ENCODE results near the gene ACAD11. TPM values are rescaled to one million over a fixed set of nuclear protein-coding genes. Genes with fewer than 3 reads are reported as not detected.

The ACAD11 gene
- total RNA-seq, 1 experiment from 2014 or later, result 20.3 TPM

DNA sequence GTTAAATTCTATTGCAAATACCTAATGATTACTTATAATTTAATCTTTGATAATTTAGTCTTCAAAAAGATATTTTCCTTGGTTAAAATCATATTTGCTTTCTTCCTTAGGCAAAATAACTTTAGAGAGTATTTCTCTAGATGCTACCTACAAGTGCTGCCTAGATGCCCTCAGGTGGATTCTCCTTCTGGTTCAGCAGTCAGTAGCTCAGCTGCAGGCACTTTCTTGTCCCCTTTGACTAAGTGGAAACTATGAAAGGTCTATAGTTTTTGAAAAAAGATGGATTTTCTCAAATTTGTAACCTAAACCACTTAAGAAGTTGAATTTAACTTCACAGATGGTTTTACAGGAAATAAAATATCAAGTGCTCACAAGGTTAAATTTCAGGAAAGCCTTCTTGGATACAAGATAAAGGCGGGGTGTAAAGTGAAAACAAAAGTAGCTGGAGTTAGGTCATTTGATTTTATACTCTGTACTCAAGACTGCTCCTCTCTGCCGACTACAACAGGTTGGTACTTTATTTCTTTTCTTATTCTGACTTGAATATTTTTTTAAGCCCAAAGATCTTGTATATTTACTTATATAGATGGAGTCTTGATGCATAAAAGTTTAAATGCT is 62.7 kb downstream of the ACAD11 start, which contains the start of gene ACKR4:
Gene ACKR4, plus strand, starts transcription at position 455 of the 618 bp plus-strand sequence. CDS start 3,128 bp downstream, outside the sequence.
- CTCF ChIA-PET, result no interaction called here
- ATAC-seq (no peak), DNase-seq (ENCODE audit: low spot score) (no peak)
- Mint-ChIP-seq H3K27ac (no peak within 1 kb of the TSS), H3K4me3 (no peak within 1 kb of the TSS), H3K36me3 (no peaks in the 10 kb centered on the region; the same call in 1 of the 2 replicates), H3K4me1 (peaks cover 6% of the 10 kb centered on the region), H3K9me3 (no peaks in the 10 kb centered on the region), H3K27me3 (ENCODE audit: low read depth) (no peaks in the 10 kb centered on the region)
- POLR2A ChIA-PET, result no interaction called here
- no peak for TF ChIP-seq NFE2L1 (CRISPR knock-in tag; IDR thresholded peaks at IDR 0.05)
- TF ChIP-seq, protein P1, sequence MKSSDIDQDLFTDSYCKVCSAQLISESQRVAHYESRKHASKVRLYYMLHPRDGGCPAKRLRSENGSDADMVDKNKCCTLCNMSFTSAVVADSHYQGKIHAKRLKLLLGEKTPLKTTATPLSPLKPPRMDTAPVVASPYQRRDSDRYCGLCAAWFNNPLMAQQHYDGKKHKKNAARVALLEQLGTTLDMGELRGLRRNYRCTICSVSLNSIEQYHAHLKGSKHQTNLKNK (CRISPR knock-in tag; IDR thresholded peaks at IDR 0.05), result no peak
- no peak for TF ChIP-seq ZNF317 (CRISPR knock-in tag; IDR thresholded peaks at IDR 0.05; ENCODE audit: borderline replicate concordance, low read depth)
- no peak for TF ChIP-seq ZNF416 (CRISPR knock-in tag; IDR thresholded peaks at IDR 0.05)
- TF ChIP-seq NFYB (CRISPR knock-in tag; conservative IDR thresholded peaks at IDR 0.05; ENCODE audit: low read depth), result no peak
- TF ChIP-seq ZNF121 (CRISPR knock-in tag; IDR thresholded peaks at IDR 0.05), result no peak
- TF ChIP-seq, protein P2, sequence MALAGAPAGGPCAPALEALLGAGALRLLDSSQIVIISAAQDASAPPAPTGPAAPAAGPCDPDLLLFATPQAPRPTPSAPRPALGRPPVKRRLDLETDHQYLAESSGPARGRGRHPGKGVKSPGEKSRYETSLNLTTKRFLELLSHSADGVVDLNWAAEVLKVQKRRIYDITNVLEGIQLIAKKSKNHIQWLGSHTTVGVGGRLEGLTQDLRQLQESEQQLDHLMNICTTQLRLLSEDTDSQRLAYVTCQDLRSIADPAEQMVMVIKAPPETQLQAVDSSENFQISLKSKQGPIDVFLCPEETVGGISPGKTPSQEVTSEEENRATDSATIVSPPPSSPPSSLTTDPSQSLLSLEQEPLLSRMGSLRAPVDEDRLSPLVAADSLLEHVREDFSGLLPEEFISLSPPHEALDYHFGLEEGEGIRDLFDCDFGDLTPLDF (CRISPR knock-in tag; IDR thresholded peaks at IDR 0.05), result no peak
- TF ChIP-seq, protein P3, sequence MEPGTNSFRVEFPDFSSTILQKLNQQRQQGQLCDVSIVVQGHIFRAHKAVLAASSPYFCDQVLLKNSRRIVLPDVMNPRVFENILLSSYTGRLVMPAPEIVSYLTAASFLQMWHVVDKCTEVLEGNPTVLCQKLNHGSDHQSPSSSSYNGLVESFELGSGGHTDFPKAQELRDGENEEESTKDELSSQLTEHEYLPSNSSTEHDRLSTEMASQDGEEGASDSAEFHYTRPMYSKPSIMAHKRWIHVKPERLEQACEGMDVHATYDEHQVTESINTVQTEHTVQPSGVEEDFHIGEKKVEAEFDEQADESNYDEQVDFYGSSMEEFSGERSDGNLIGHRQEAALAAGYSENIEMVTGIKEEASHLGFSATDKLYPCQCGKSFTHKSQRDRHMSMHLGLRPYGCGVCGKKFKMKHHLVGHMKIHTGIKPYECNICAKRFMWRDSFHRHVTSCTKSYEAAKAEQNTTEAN (CRISPR knock-in tag; IDR thresholded peaks at IDR 0.05), result no peak
- TF ChIP-seq, protein P4, sequence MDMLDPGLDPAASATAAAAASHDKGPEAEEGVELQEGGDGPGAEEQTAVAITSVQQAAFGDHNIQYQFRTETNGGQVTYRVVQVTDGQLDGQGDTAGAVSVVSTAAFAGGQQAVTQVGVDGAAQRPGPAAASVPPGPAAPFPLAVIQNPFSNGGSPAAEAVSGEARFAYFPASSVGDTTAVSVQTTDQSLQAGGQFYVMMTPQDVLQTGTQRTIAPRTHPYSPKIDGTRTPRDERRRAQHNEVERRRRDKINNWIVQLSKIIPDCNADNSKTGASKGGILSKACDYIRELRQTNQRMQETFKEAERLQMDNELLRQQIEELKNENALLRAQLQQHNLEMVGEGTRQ (CRISPR knock-in tag; IDR thresholded peaks at IDR 0.05), result no peak
- TF ChIP-seq SMAD4 (CRISPR knock-in tag; IDR thresholded peaks at IDR 0.05), result no peak
- TF ChIP-seq, protein P5, sequence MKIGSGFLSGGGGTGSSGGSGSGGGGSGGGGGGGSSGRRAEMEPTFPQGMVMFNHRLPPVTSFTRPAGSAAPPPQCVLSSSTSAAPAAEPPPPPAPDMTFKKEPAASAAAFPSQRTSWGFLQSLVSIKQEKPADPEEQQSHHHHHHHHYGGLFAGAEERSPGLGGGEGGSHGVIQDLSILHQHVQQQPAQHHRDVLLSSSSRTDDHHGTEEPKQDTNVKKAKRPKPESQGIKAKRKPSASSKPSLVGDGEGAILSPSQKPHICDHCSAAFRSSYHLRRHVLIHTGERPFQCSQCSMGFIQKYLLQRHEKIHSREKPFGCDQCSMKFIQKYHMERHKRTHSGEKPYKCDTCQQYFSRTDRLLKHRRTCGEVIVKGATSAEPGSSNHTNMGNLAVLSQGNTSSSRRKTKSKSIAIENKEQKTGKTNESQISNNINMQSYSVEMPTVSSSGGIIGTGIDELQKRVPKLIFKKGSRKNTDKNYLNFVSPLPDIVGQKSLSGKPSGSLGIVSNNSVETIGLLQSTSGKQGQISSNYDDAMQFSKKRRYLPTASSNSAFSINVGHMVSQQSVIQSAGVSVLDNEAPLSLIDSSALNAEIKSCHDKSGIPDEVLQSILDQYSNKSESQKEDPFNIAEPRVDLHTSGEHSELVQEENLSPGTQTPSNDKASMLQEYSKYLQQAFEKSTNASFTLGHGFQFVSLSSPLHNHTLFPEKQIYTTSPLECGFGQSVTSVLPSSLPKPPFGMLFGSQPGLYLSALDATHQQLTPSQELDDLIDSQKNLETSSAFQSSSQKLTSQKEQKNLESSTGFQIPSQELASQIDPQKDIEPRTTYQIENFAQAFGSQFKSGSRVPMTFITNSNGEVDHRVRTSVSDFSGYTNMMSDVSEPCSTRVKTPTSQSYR (CRISPR knock-in tag; IDR thresholded peaks at IDR 0.05), result no peak
- TF ChIP-seq, protein P6, sequence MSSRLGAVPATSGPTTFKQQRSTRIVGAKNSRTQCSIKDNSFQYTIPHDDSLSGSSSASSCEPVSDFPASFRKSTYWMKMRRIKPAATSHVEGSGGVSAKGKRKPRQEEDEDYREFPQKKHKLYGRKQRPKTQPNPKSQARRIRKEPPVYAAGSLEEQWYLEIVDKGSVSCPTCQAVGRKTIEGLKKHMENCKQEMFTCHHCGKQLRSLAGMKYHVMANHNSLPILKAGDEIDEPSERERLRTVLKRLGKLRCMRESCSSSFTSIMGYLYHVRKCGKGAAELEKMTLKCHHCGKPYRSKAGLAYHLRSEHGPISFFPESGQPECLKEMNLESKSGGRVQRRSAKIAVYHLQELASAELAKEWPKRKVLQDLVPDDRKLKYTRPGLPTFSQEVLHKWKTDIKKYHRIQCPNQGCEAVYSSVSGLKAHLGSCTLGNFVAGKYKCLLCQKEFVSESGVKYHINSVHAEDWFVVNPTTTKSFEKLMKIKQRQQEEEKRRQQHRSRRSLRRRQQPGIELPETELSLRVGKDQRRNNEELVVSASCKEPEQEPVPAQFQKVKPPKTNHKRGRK (CRISPR knock-in tag; IDR thresholded peaks at IDR 0.05; ENCODE audit: borderline replicate concordance), result no peak
- TF ChIP-seq, protein P7, sequence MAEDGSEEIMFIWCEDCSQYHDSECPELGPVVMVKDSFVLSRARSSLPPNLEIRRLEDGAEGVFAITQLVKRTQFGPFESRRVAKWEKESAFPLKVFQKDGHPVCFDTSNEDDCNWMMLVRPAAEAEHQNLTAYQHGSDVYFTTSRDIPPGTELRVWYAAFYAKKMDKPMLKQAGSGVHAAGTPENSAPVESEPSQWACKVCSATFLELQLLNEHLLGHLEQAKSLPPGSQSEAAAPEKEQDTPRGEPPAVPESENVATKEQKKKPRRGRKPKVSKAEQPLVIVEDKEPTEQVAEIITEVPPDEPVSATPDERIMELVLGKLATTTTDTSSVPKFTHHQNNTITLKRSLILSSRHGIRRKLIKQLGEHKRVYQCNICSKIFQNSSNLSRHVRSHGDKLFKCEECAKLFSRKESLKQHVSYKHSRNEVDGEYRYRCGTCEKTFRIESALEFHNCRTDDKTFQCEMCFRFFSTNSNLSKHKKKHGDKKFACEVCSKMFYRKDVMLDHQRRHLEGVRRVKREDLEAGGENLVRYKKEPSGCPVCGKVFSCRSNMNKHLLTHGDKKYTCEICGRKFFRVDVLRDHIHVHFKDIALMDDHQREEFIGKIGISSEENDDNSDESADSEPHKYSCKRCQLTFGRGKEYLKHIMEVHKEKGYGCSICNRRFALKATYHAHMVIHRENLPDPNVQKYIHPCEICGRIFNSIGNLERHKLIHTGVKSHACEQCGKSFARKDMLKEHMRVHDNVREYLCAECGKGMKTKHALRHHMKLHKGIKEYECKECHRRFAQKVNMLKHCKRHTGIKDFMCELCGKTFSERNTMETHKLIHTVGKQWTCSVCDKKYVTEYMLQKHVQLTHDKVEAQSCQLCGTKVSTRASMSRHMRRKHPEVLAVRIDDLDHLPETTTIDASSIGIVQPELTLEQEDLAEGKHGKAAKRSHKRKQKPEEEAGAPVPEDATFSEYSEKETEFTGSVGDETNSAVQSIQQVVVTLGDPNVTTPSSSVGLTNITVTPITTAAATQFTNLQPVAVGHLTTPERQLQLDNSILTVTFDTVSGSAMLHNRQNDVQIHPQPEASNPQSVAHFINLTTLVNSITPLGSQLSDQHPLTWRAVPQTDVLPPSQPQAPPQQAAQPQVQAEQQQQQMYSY (CRISPR knock-in tag; IDR thresholded peaks at IDR 0.05), result no peak
- TF ChIP-seq, protein P8, sequence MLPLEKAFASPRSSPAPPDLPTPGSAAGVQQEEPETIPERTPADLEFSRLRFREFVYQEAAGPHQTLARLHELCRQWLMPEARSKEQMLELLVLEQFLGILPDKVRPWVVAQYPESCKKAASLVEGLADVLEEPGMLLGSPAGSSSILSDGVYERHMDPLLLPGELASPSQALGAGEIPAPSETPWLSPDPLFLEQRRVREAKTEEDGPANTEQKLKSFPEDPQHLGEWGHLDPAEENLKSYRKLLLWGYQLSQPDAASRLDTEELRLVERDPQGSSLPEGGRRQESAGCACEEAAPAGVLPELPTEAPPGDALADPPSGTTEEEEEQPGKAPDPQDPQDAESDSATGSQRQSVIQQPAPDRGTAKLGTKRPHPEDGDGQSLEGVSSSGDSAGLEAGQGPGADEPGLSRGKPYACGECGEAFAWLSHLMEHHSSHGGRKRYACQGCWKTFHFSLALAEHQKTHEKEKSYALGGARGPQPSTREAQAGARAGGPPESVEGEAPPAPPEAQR (CRISPR knock-in tag; IDR thresholded peaks at IDR 0.05), result no peak
- no peak for TF ChIP-seq JUN (CRISPR knock-in tag; IDR thresholded peaks at IDR 0.05)

Measured in WTC11 (cell line).